MM.1S (cell line): ENCODE results near the gene NREP.

Experiments used
- DNase-seq: peaks from one replicate; pipeline ENCODE4 v3.0.0-alpha.2; 2015
- H2AFZ ChIP-seq: fragments of 300-600 bp; sonication (generic); 2 replicates; pipeline ENCODE4 v1.6.0; 2016; ENCODE audit warnings: antibody characterized with exemption, low read length
- H3F3A ChIP-seq: fragments of 300-600 bp; sonication (generic); 2 replicates; pipeline ENCODE4 v1.6.1; 2016; ENCODE audit warnings: mild to moderate bottlenecking, antibody characterized with exemption, low read length, moderate library complexity, mixed read lengths; ENCODE audit not compliant: insufficient read depth
- H3K27ac ChIP-seq: fragments of 300-600 bp; sonication (generic); 2 replicates; pipeline ENCODE4 v1.5.1; 2016; ENCODE audit warnings: mild to moderate bottlenecking, low read length
- H3K27me3 ChIP-seq: fragments of 300-600 bp; sonication (generic); replicated peaks from 2 replicates; pipeline ENCODE4 v1.6.0; 2016; ENCODE audit warnings: low read length; ENCODE audit not compliant: insufficient read depth
- H3K36me3 ChIP-seq: fragments of 300-600 bp; sonication (generic); replicated peaks from 2 replicates; pipeline ENCODE4 v1.6.1; 2016; ENCODE audit warnings: mild to moderate bottlenecking, low read length, mixed read lengths; ENCODE audit not compliant: insufficient read depth
- H3K4me1 ChIP-seq: fragments of 300-600 bp; sonication (generic); 2 replicates; pipeline ENCODE4 v1.6.1; 2016; ENCODE audit warnings: low read length, mixed read lengths
- H3K4me2 ChIP-seq: fragments of 300-600 bp; sonication (generic); 2 replicates; pipeline ENCODE4 v1.6.0; 2016; ENCODE audit warnings: low read depth, low read length
- H3K4me3 ChIP-seq: fragments of 300-600 bp; sonication (generic); 2 replicates; pipeline ENCODE4 v1.5.1; 2016; ENCODE audit warnings: low read length, mixed read lengths
- H3K79me2 ChIP-seq: fragments of 300-600 bp; sonication (generic); 2 replicates; pipeline ENCODE4 v1.6.1; 2016; ENCODE audit warnings: mixed run types, low read length, mixed read lengths
- H3K9ac ChIP-seq: fragments of 300-600 bp; sonication (generic); 2 replicates; pipeline ENCODE4 v1.6.1; 2016; ENCODE audit warnings: low read length, mixed read lengths
- H3K9me2 ChIP-seq: fragments of 300-600 bp; sonication (generic); replicated peaks from 2 replicates; pipeline ENCODE4 v1.6.1; 2016; ENCODE audit warnings: mild to moderate bottlenecking, low read length, mixed read lengths; ENCODE audit not compliant: insufficient read depth
- H3K9me3 ChIP-seq: fragments of 300-600 bp; sonication (generic); replicated peaks from 2 replicates; pipeline ENCODE4 v1.6.1; 2016; ENCODE audit warnings: mild to moderate bottlenecking, low read length, mixed read lengths; ENCODE audit not compliant: insufficient read depth
- H4K20me1 ChIP-seq: fragments of 300-600 bp; sonication (generic); 2 replicates; pipeline ENCODE4 v1.6.1; 2016; ENCODE audit warnings: mild to moderate bottlenecking, low read length, moderate library complexity, mixed read lengths; ENCODE audit not compliant: insufficient read depth
- CTCF ChIP-seq: fragments of 300-600 bp; sonication (generic); IDR thresholded peaks from 2 replicates; pipeline ENCODE4 v1.5.1; 2016; ENCODE audit warnings: antibody characterized with exemption, low read length, mixed read lengths
- EZH2 ChIP-seq: fragments of 300-600 bp; sonication (generic); optimal IDR thresholded peaks from 2 replicates; pipeline ENCODE3; 2017; ENCODE audit warnings: low read depth, mild to moderate bottlenecking, antibody characterized with exemption, low read length, mixed read lengths
- EZH2phosphoT487 ChIP-seq: fragments of 300-600 bp; sonication (generic); IDR thresholded peaks from 2 replicates; pipeline ENCODE4 v1.6.1; 2018; ENCODE audit warnings: antibody characterized with exemption, low read length

NREP gene

GRCh38 chr5:111739416-111739815 is 17.6 kb downstream of the NREP start:
- Histone ChIP-seq H2AFZ (no peak overlapping the region), H3K4me2 (no peak overlapping the region), H3K4me3 (no peak overlapping the region), H3K27me3 (no peaks in the 10 kb centered on the region), H3K9ac (no peak overlapping the region), H3K4me1 (peaks cover 8% of the 10 kb centered on the region; the same call in 1 of the 2 replicates), H3K36me3 (no peaks in the 10 kb centered on the region), H3F3A (0 out of 2 replicates have a peak, but pooled peaks cover 3% of the 10 kb centered on the region), H3K79me2 (no peaks in the 10 kb centered on the region), H3K27ac (no peak overlapping the region), H3K9me3 (no peaks in the 10 kb centered on the region), H4K20me1 (no peaks in the 10 kb centered on the region), H3K9me2 (no peaks in the 10 kb centered on the region)
- TF ChIP-seq CTCF (no peak), EZH2phosphoT487 (no peak), EZH2 (no peak)
- no peak for DNase-seq

GRCh38 chr5:111738118-111738517 is 18.9 kb downstream of the NREP start:
- no peak for DNase-seq
- H4K20me1 ChIP-seq = no peaks in the 10 kb centered on the region
- no peak overlapping the region for H3K9ac ChIP-seq
- H3F3A ChIP-seq = 0 out of 2 replicates have a peak, but pooled peaks cover 3% of the 10 kb centered on the region
- H3K9me2 ChIP-seq = no peaks in the 10 kb centered on the region
- H3K4me2 ChIP-seq = no peak overlapping the region
- H3K9me3 ChIP-seq = no peaks in the 10 kb centered on the region
- no peak overlapping the region for H2AFZ ChIP-seq
- no peak overlapping the region for H3K4me3 ChIP-seq
- peaks cover 8% of the 10 kb centered on the region; the same call in 1 of the 2 replicates for H3K4me1 ChIP-seq
- no peak overlapping the region for H3K27ac ChIP-seq
- no peaks in the 10 kb centered on the region for H3K36me3 ChIP-seq
- no peaks in the 10 kb centered on the region for H3K79me2 ChIP-seq
- TF ChIP-seq EZH2 = no peak
- TF ChIP-seq EZH2phosphoT487 = no peak
- no peak for TF ChIP-seq CTCF
- no peaks in the 10 kb centered on the region for H3K27me3 ChIP-seq

GRCh38 chr5:111737716-111738115 is 19.3 kb downstream of the NREP start:
- H3K27me3 ChIP-seq = no peaks in the 10 kb centered on the region
- no peak overlapping the region for H2AFZ ChIP-seq
- no peak for DNase-seq
- H3K9ac ChIP-seq = no peak overlapping the region
- 0 out of 2 replicates have a peak, but pooled peaks cover 3% of the 10 kb centered on the region for H3F3A ChIP-seq
- H4K20me1 ChIP-seq = no peaks in the 10 kb centered on the region
- no peaks in the 10 kb centered on the region for H3K9me3 ChIP-seq
- H3K4me3 ChIP-seq = no peak overlapping the region
- H3K4me2 ChIP-seq = no peak overlapping the region
- no peaks in the 10 kb centered on the region for H3K36me3 ChIP-seq
- no peak for TF ChIP-seq EZH2
- TF ChIP-seq EZH2phosphoT487 = no peak
- no peak for TF ChIP-seq CTCF
- no peak overlapping the region for H3K27ac ChIP-seq
- no peaks in the 10 kb centered on the region for H3K9me2 ChIP-seq
- no peaks in the 10 kb centered on the region for H3K79me2 ChIP-seq
- peaks cover 8% of the 10 kb centered on the region; the same call in 1 of the 2 replicates for H3K4me1 ChIP-seq
